SJSA1 (cell line): ENCODE data around the gene MMP19. TPM values are rescaled to one million over a fixed set of nuclear protein-coding genes. Genes with fewer than 3 reads are reported as not detected.

Experiments
- DNase-seq, 2 experiments: peaks; one replicate each; pipeline ENCODE4 v3.0.0-alpha.2; 2015 to 2020; ENCODE audit warnings: low spot score in 2 of 2, low read depth in 1 of 2
- H3K27ac ChIP-seq: fragments of 250-450 bp; sonication (Bioruptor Pico); 2 replicates; pipeline ENCODE4 v1.5.1; 2020; ENCODE audit warnings: mild to moderate bottlenecking, moderate library complexity
- H3K27me3 ChIP-seq: fragments of 250-450 bp; sonication (Bioruptor Pico); replicated peaks from 2 replicates; pipeline ENCODE4 v1.5.1; 2020; ENCODE audit warnings: mild to moderate bottlenecking, moderate library complexity
- H3K36me3 ChIP-seq: fragments of 250-450 bp; sonication (Bioruptor Pico); 2 replicates; pipeline ENCODE4 v1.5.1; 2020; ENCODE audit warnings: mild to moderate bottlenecking
- H3K4me1 ChIP-seq: fragments of 250-450 bp; sonication (Bioruptor Pico); replicated peaks from 2 replicates; pipeline ENCODE4 v1.6.1; 2021; ENCODE audit warnings: mild to moderate bottlenecking
- H3K4me3 ChIP-seq: fragments of 250-450 bp; sonication (Bioruptor Pico); 2 replicates; pipeline ENCODE4 v1.5.1; 2020; ENCODE audit warnings: mild to moderate bottlenecking
- H3K9me3 ChIP-seq: fragments of 250-450 bp; sonication (Bioruptor Pico); replicated peaks from 2 replicates; pipeline ENCODE4 v1.5.1; 2020; ENCODE audit warnings: mild to moderate bottlenecking
- total RNA-seq: library from RNA; depleted of rRNA; stranded (reverse); fragments of >200 nt; shearing (Covaris generic); gene quantifications from 2 replicates; pipeline ENCODE4 v1.2.3, GENCODE V29; 2014; rRNA removed

Gene MMP19
- total RNA-seq, 1 experiment from 2014 or later: 14.5 TPM

GRCh38 chr12:55815473-55815872 lies 27.3 kb downstream of the MMP19 start:
- Histone ChIP-seq H3K4me1 (peaks cover 15% of the 10 kb centered on the region), H3K27me3 (no peaks in the 10 kb centered on the region), H3K36me3 (peaks cover 71% of the 10 kb centered on the region), H3K4me3 (no peak overlapping the region), H3K27ac (no peak overlapping the region), H3K9me3 (no peaks in the 10 kb centered on the region)
- DNase-seq: no peak

GRCh38 chr12:55814257-55814656 lies 28.5 kb downstream of the MMP19 start:
- Histone ChIP-seq H3K4me3 (no peak overlapping the region), H3K9me3 (no peaks in the 10 kb centered on the region), H3K36me3 (peaks cover 64% of the 10 kb centered on the region), H3K27ac (no peak overlapping the region), H3K27me3 (no peaks in the 10 kb centered on the region), H3K4me1 (peaks cover 15% of the 10 kb centered on the region)
- DNase-seq: no peak

- no peaks in the 10 kb centered on the region for H3K27me3 ChIP-seq
- peaks cover 8% of the 10 kb centered on the region for H3K4me1 ChIP-seq
- H3K9me3 ChIP-seq: no peaks in the 10 kb centered on the region
- H3K36me3 ChIP-seq: peaks cover 67% of the 10 kb centered on the region
- DNase-seq: no peak
- no peak overlapping the region for H3K27ac ChIP-seq
- no peak overlapping the region for H3K4me3 ChIP-seq
These were observed 30.6 kb downstream of the MMP19 start for GRCh38 chr12:55812088-55812487.

- Histone ChIP-seq H3K9me3 (no peaks in the 10 kb centered on the region), H3K27ac (no peak overlapping the region), H3K27me3 (no peaks in the 10 kb centered on the region), H3K4me3 (no peak overlapping the region), H3K36me3 (peaks cover 72% of the 10 kb centered on the region), H3K4me1 (no peaks in the 10 kb centered on the region)
- no peak for DNase-seq
These were observed 33.5 kb downstream of the MMP19 start for GRCh38 chr12:55809274-55809673.

GRCh38 chr12:55806982-55807381 lies 35.8 kb downstream of the MMP19 start:
- peaks cover 68% of the 10 kb centered on the region for H3K36me3 ChIP-seq
- no peak for DNase-seq
- no peaks in the 10 kb centered on the region for H3K27me3 ChIP-seq
- no peaks in the 10 kb centered on the region for H3K4me1 ChIP-seq
- no peak overlapping the region for H3K4me3 ChIP-seq
- H3K9me3 ChIP-seq: no peaks in the 10 kb centered on the region
- no peak overlapping the region for H3K27ac ChIP-seq

GRCh38 chr12:55797550-55797949 lies 45.2 kb downstream of the MMP19 start:
- Histone ChIP-seq H3K27ac (no peak overlapping the region), H3K27me3 (no peaks in the 10 kb centered on the region), H3K4me3 (no peak overlapping the region), H3K4me1 (no peaks in the 10 kb centered on the region), H3K36me3 (peaks cover 86% of the 10 kb centered on the region), H3K9me3 (no peaks in the 10 kb centered on the region)
- DNase-seq: no peak

- DNase-seq: peak in 1 of 2 experiments; percentile 18
- Histone ChIP-seq H3K27me3 (no peaks in the 10 kb centered on the region), H3K36me3 (peaks cover 89% of the 10 kb centered on the region), H3K27ac (no peak overlapping the region), H3K9me3 (no peaks in the 10 kb centered on the region), H3K4me3 (no peak overlapping the region), H3K4me1 (no peaks in the 10 kb centered on the region)
These were observed 45.7 kb downstream of the MMP19 start for GRCh38 chr12:55797068-55797467.

GRCh38 chr12:55795950-55796349 lies 46.8 kb downstream of the MMP19 start:
- Histone ChIP-seq H3K9me3 (no peaks in the 10 kb centered on the region), H3K36me3 (peaks cover 89% of the 10 kb centered on the region), H3K27me3 (no peaks in the 10 kb centered on the region), H3K27ac (no peak overlapping the region), H3K4me3 (no peak overlapping the region), H3K4me1 (no peaks in the 10 kb centered on the region)
- no peak for DNase-seq

- H3K36me3 ChIP-seq: peaks cover 95% of the 10 kb centered on the region
These were observed 52.8 kb downstream of the MMP19 start for GRCh38 chr12:55789893-55790292.

GRCh38 chr12:55789171-55789570 lies 53.6 kb downstream of the MMP19 start:
- Histone ChIP-seq H3K27me3 (no peaks in the 10 kb centered on the region), H3K9me3 (no peaks in the 10 kb centered on the region), H3K36me3 (peaks cover 95% of the 10 kb centered on the region), H3K4me1 (no peaks in the 10 kb centered on the region), H3K27ac (no peak overlapping the region), H3K4me3 (no peak overlapping the region)
- DNase-seq: no peak

More at GRCh38 chr12:55789893-55790292, 52.8 kb downstream of the MMP19 start:
- no peaks in the 10 kb centered on the region for H3K9me3 ChIP-seq
- no peaks in the 10 kb centered on the region for H3K27me3 ChIP-seq
- H3K4me1 ChIP-seq: no peaks in the 10 kb centered on the region
- DNase-seq: no peak
- no peak overlapping the region for H3K27ac ChIP-seq
- H3K4me3 ChIP-seq: no peak overlapping the region

GRCh38 chr12:55788546-55788945 lies 54.2 kb downstream of the MMP19 start:
- Histone ChIP-seq H3K27ac (no peak overlapping the region), H3K4me1 (no peaks in the 10 kb centered on the region), H3K27me3 (no peaks in the 10 kb centered on the region), H3K4me3 (no peak overlapping the region), H3K36me3 (peaks cover 95% of the 10 kb centered on the region), H3K9me3 (no peaks in the 10 kb centered on the region)
- DNase-seq: no peak

Other genes starting within 250 kb of the MMP19 start
- not detected in 2 replicates for gene OR10P1, start 206.0 kb downstream of the MMP19 start, total RNA-seq
- 0.24 TPM in 1 of 2 replicates, not detected in the other for gene ITGA7, start 135.0 kb downstream of the MMP19 start, total RNA-seq
- 82.0 and 91.9 TPM in 2 replicates for gene BLOC1S1, start 126.9 kb downstream of the MMP19 start, total RNA-seq
- gene RDH5, start 122.5 kb downstream of the MMP19 start, total RNA-seq: 0.22 and 1.9 TPM in 2 replicates
- gene CD63, start 113.9 kb downstream of the MMP19 start, total RNA-seq: 1,021 and 1,450 TPM in 2 replicates
- gene GDF11, start 99.8 kb downstream of the MMP19 start, total RNA-seq: 1.7 and 2.7 TPM in 2 replicates
- 124 and 208 TPM in 2 replicates for gene SARNP, start 25.2 kb downstream of the MMP19 start, total RNA-seq
- gene ORMDL2, start 24.9 kb downstream of the MMP19 start, total RNA-seq: 15.4 and 15.7 TPM in 2 replicates
- 41.6 and 58.1 TPM in 2 replicates for gene DNAJC14, start 13.3 kb downstream of the MMP19 start, total RNA-seq
- gene PYM1, start 85.0 kb upstream of the MMP19 start, total RNA-seq: 25.1 and 43.7 TPM in 2 replicates
- 23.9 and 46.2 TPM in 2 replicates for gene DGKA, start 88.2 kb upstream of the MMP19 start, total RNA-seq
- gene PMEL, start 123.1 kb upstream of the MMP19 start, total RNA-seq: 0.34 TPM in 1 of 2 replicates, not detected in the other
- 74.4 and 82.1 TPM in 2 replicates for gene CDK2, start 123.9 kb upstream of the MMP19 start, total RNA-seq
- 17.4 and 33.0 TPM in 2 replicates for gene RAB5B, start 131.1 kb upstream of the MMP19 start, total RNA-seq
- gene SUOX, start 154.3 kb upstream of the MMP19 start, total RNA-seq: 11.8 and 15.8 TPM in 2 replicates
- 0.34 and 1.1 TPM in 2 replicates for gene IKZF4, start 178.1 kb upstream of the MMP19 start, total RNA-seq
- 622 and 1,406 TPM in 2 replicates for gene RPS26, start 199.0 kb upstream of the MMP19 start, total RNA-seq
- gene ERBB3, start 237.2 kb upstream of the MMP19 start, total RNA-seq: not detected in 2 replicates